ENCODE data around the gene JAML.

The JAML gene

GRCh38 chr11:118152552-118153471 lies 72.0 kb downstream of the JAML start, which contains the start of gene SCN4B:
TSS of gene SCN4B (minus strand) at chr11:118152823. CDS start at chr11:118152673, 150 bp downstream.
- peak within 1 kb of the TSS; percentile 29 for H3K9ac ChIP-seq (ENCODE audit: low read length)
- H2BK15ac ChIP-seq (ENCODE audit: low read depth, poor library complexity, severe bottlenecking): peak within 1 kb of the TSS; percentile 27
- H2BK12ac ChIP-seq (ENCODE audit: low read length in 2 of 2): no peak within 1 kb of the TSS
- H2AK5ac ChIP-seq (ENCODE audit: low read length, severe bottlenecking): no peak within 1 kb of the TSS
- H3K23ac ChIP-seq (ENCODE audit: low read length in 2 of 2): peak within 1 kb of the TSS in 1 of 2 experiments; percentile 53
- H3K9me3 ChIP-seq (ENCODE audit: control insufficient read depth, low read length): no peaks in the 10 kb centered on the region
- no peak within 1 kb of the TSS for H4K91ac ChIP-seq (ENCODE audit: low read length)
- H3K4me2 ChIP-seq (ENCODE audit: low read length, poor library complexity, severe bottlenecking): peak within 1 kb of the TSS; percentile 99
- no peak within 1 kb of the TSS for H2BK120ac ChIP-seq (ENCODE audit: low read depth, low read length)
- peak within 1 kb of the TSS; percentile 54 to 75 for H3K4me3 ChIP-seq (ENCODE audit: insufficient read depth in 1 of 2, low read depth in 1 of 2, low read length in 2 of 2)
- peaks cover 97 to 99% of the 10 kb centered on the region in 2 experiments for H3K27me3 ChIP-seq (ENCODE audit: control insufficient read depth in 1 of 2, insufficient read depth in 1 of 2, low read length in 2 of 2)
- H3K14ac ChIP-seq (ENCODE audit: low read length in 2 of 2): peak within 1 kb of the TSS in 1 of 2 experiments; percentile 41
- no peak within 1 kb of the TSS for H3K4ac ChIP-seq (ENCODE audit: low read depth in 1 of 2, low read length in 2 of 2)
- WGBS: 1% methylated on average over 56 of the region's 88 CpGs
- H3K79me1 ChIP-seq (replicated peaks; ENCODE audit: low read length, poor library complexity, severe bottlenecking): no peaks in the 10 kb centered on the region
- DNase-seq: peak; percentile 59
- no peak within 1 kb of the TSS for H3K27ac ChIP-seq (ENCODE audit: low read length, poor library complexity, severe bottlenecking)
- H3K36me3 ChIP-seq (ENCODE audit: control insufficient read depth in 1 of 2, insufficient read depth in 2 of 2, low read depth in 1 of 2, low read length in 2 of 2): no peaks in the 10 kb centered on the region
- peak within 1 kb of the TSS in 1 of 2 experiments; percentile 9 for H3K18ac ChIP-seq (ENCODE audit: low read depth in 1 of 2, low read length in 2 of 2)
- H4K8ac ChIP-seq (ENCODE audit: low read length): no peak within 1 kb of the TSS
- H2AFZ ChIP-seq (ENCODE audit: low read depth, low read length): peak within 1 kb of the TSS; percentile 6
- no peak within 1 kb of the TSS for H2BK5ac ChIP-seq (ENCODE audit: low read depth, low read length, poor library complexity, severe bottlenecking)
- peaks cover 21% of the 10 kb centered on the region for H3K4me1 ChIP-seq (ENCODE audit: control insufficient read depth, insufficient read depth, low read depth, low read length)

DNA sequence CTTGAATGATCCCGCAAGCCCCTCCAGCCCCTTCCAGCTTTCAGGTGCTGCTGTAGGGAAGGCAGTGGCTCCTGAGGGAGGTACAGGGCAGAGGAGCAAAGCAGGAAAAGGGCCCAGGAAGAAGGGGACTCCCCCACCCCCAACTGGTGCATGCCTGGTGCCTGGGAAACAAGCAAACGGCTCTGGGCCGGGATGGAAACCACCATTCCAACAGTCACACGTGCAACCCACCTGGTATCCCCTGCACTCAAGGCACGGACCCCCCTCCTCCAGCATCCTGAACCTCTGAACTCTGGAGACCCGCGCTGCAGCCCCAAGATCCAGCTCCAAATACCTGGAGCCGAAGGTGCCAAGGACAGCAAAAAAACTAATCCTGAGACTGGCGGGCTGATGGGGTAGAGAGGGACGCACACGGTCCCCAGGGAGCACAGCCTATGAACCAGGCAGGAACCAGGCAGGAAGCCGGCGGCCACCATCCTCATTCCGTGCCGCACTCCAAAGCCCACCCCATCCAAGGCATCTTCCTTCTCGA lies 72.7 kb downstream of the JAML start:
- no peak overlapping the region for H2BK120ac ChIP-seq (ENCODE audit: low read depth, low read length)
- H3K4me3 ChIP-seq (ENCODE audit: insufficient read depth in 1 of 2, low read depth in 1 of 2, low read length in 2 of 2): peak overlapping the region in 1 of 2 experiments; percentile 75
- no peak overlapping the region for H2BK15ac ChIP-seq (ENCODE audit: low read depth, poor library complexity, severe bottlenecking)
- peaks cover 97 to 99% of the 10 kb centered on the region in 2 experiments for H3K27me3 ChIP-seq (ENCODE audit: control insufficient read depth in 1 of 2, insufficient read depth in 1 of 2, low read length in 2 of 2)
- H2BK12ac ChIP-seq (ENCODE audit: low read length in 2 of 2): no peak overlapping the region
- no peak overlapping the region for H3K14ac ChIP-seq (ENCODE audit: low read length in 2 of 2)
- peak overlapping the region in 1 of 2 experiments; percentile 53 for H3K23ac ChIP-seq (ENCODE audit: low read length in 2 of 2)
- H3K4me1 ChIP-seq (ENCODE audit: control insufficient read depth, insufficient read depth, low read depth, low read length): peaks cover 21% of the 10 kb centered on the region
- H4K8ac ChIP-seq (ENCODE audit: low read length): no peak overlapping the region
- H3K4ac ChIP-seq (ENCODE audit: low read depth in 1 of 2, low read length in 2 of 2): no peak overlapping the region
- no peaks in the 10 kb centered on the region for H3K36me3 ChIP-seq (ENCODE audit: control insufficient read depth in 1 of 2, insufficient read depth in 2 of 2, low read depth in 1 of 2, low read length in 2 of 2)
- no peak overlapping the region for H4K91ac ChIP-seq (ENCODE audit: low read length)
- DNase-seq: no peak
- no peaks in the 10 kb centered on the region for H3K9me3 ChIP-seq (ENCODE audit: control insufficient read depth, low read length)
- 12% methylated on average over 10 of the region's 16 CpGs for WGBS
- H2BK5ac ChIP-seq (ENCODE audit: low read depth, low read length, poor library complexity, severe bottlenecking): no peak overlapping the region
- H3K9ac ChIP-seq (ENCODE audit: low read length): no peak overlapping the region
- H2AK5ac ChIP-seq (ENCODE audit: low read length, severe bottlenecking): no peak overlapping the region
- no peaks in the 10 kb centered on the region for H3K79me1 ChIP-seq (replicated peaks; ENCODE audit: low read length, poor library complexity, severe bottlenecking)
- no peak overlapping the region for H3K18ac ChIP-seq (ENCODE audit: low read depth in 1 of 2, low read length in 2 of 2)
- H2AFZ ChIP-seq (ENCODE audit: low read depth, low read length): no peak overlapping the region
- no peak overlapping the region for H3K27ac ChIP-seq (ENCODE audit: low read length, poor library complexity, severe bottlenecking)
- peak overlapping the region; percentile 99 for H3K4me2 ChIP-seq (ENCODE audit: low read length, poor library complexity, severe bottlenecking)

- Histone ChIP-seq H4K91ac (ENCODE audit: low read length) (no peak overlapping the region), H3K18ac (ENCODE audit: low read depth in 1 of 2, low read length in 2 of 2) (no peak overlapping the region), H2BK15ac (ENCODE audit: low read depth, poor library complexity, severe bottlenecking) (no peak overlapping the region), H2BK5ac (ENCODE audit: low read depth, low read length, poor library complexity, severe bottlenecking) (no peak overlapping the region), H3K9me3 (ENCODE audit: control insufficient read depth, low read length) (no peaks in the 10 kb centered on the region), H3K9ac (ENCODE audit: low read length) (no peak overlapping the region), H3K4ac (ENCODE audit: low read depth in 1 of 2, low read length in 2 of 2) (no peak overlapping the region), H3K79me1 (replicated peaks; ENCODE audit: low read length, poor library complexity, severe bottlenecking) (no peaks in the 10 kb centered on the region), H3K14ac (ENCODE audit: low read length in 2 of 2) (no peak overlapping the region), H2BK120ac (ENCODE audit: low read depth, low read length) (no peak overlapping the region), H2AK5ac (ENCODE audit: low read length, severe bottlenecking) (no peak overlapping the region), H3K4me1 (ENCODE audit: control insufficient read depth, insufficient read depth, low read depth, low read length) (peaks cover 15% of the 10 kb centered on the region), H3K23ac (ENCODE audit: low read length in 2 of 2) (no peak overlapping the region), H3K27me3 (ENCODE audit: control insufficient read depth in 1 of 2, insufficient read depth in 1 of 2, low read length in 2 of 2) (peaks cover 97 to 99% of the 10 kb centered on the region in 2 experiments), H3K4me2 (ENCODE audit: low read length, poor library complexity, severe bottlenecking) (no peak overlapping the region), H2BK12ac (ENCODE audit: low read length in 2 of 2) (no peak overlapping the region), H4K8ac (ENCODE audit: low read length) (no peak overlapping the region), H3K36me3 (ENCODE audit: control insufficient read depth in 1 of 2, insufficient read depth in 2 of 2, low read depth in 1 of 2, low read length in 2 of 2) (no peaks in the 10 kb centered on the region), H3K27ac (ENCODE audit: low read length, poor library complexity, severe bottlenecking) (no peak overlapping the region), H3K4me3 (ENCODE audit: insufficient read depth in 1 of 2, low read depth in 1 of 2, low read length in 2 of 2) (no peak overlapping the region), H2AFZ (ENCODE audit: low read depth, low read length) (no peak overlapping the region)
- no peak for DNase-seq
- 76% methylated on average over 2 of the region's 5 CpGs for WGBS
Observed at GRCh38 chr11:118151431-118151830, 73.4 kb downstream of the JAML start.

DNA sequence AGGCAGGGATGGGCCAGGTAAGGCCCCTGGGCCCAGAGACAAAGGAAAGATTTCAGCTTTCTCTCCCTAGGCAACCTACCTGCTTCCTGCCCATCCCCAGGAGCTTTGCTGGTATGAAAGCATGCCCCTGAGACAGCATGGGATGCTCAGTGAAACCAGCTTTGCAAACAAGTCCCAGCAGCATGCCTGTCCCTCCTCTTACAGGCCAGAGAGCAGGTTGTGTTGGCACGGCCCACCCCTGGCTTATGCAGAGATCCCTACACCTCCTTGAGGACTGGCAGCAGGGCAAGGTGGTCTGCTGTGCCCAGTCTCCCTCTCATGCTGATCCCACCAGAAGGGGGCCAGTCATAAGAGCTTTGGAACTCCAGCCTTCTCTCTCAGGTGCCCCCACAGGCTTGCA lies 75.3 kb downstream of the JAML start:
- Histone ChIP-seq H4K8ac (ENCODE audit: low read length) (no peak overlapping the region), H3K9ac (ENCODE audit: low read length) (no peak overlapping the region), H2BK15ac (ENCODE audit: low read depth, poor library complexity, severe bottlenecking) (no peak overlapping the region), H2BK120ac (ENCODE audit: low read depth, low read length) (no peak overlapping the region), H3K79me1 (replicated peaks; ENCODE audit: low read length, poor library complexity, severe bottlenecking) (no peaks in the 10 kb centered on the region), H3K23ac (ENCODE audit: low read length in 2 of 2) (no peak overlapping the region), H3K4me3 (ENCODE audit: insufficient read depth in 1 of 2, low read depth in 1 of 2, low read length in 2 of 2) (no peak overlapping the region), H3K27me3 (ENCODE audit: control insufficient read depth in 1 of 2, insufficient read depth in 1 of 2, low read length in 2 of 2) (peaks cover 89 to 98% of the 10 kb centered on the region in 2 experiments), H3K9me3 (ENCODE audit: control insufficient read depth, low read length) (no peaks in the 10 kb centered on the region), H3K4me1 (ENCODE audit: control insufficient read depth, insufficient read depth, low read depth, low read length) (peaks cover 21% of the 10 kb centered on the region), H3K18ac (ENCODE audit: low read depth in 1 of 2, low read length in 2 of 2) (no peak overlapping the region), H3K14ac (ENCODE audit: low read length in 2 of 2) (no peak overlapping the region), H3K4ac (ENCODE audit: low read depth in 1 of 2, low read length in 2 of 2) (no peak overlapping the region), H3K4me2 (ENCODE audit: low read length, poor library complexity, severe bottlenecking) (no peak overlapping the region), H4K91ac (ENCODE audit: low read length) (no peak overlapping the region), H2AK5ac (ENCODE audit: low read length, severe bottlenecking) (no peak overlapping the region), H3K36me3 (ENCODE audit: control insufficient read depth in 1 of 2, insufficient read depth in 2 of 2, low read depth in 1 of 2, low read length in 2 of 2) (no peaks in the 10 kb centered on the region), H2AFZ (ENCODE audit: low read depth, low read length) (no peak overlapping the region), H3K27ac (ENCODE audit: low read length, poor library complexity, severe bottlenecking) (no peak overlapping the region), H2BK5ac (ENCODE audit: low read depth, low read length, poor library complexity, severe bottlenecking) (no peak overlapping the region), H2BK12ac (ENCODE audit: low read length in 2 of 2) (no peak overlapping the region)
- DNase-seq: no peak
- WGBS: 76% methylated on average over 1 of the region's 1 CpG
